K562 (cell line): Measurements from ENCODE around the gene SNRNP70. TPM values are rescaled to one million over a fixed set of nuclear protein-coding genes. Genes with fewer than 3 reads are reported as not detected.

ENCODE experiments used
- EGR1 ChIP-seq: fragments of 450-650 bp; conservative IDR thresholded peaks from 2 replicates; pipeline ENCODE4 v1.6.1; 2017; ENCODE audit warnings: mild to moderate bottlenecking
- EP300 ChIP-seq: IDR thresholded peaks from 2 replicates; pipeline ENCODE4 v1.6.1; 2012; ENCODE audit warnings: low read length, improper control_type of control experiment
- GABPB2 ChIP-seq: fragments of 250-450 bp; sonication (Bioruptor Pico); conservative IDR thresholded peaks from 2 replicates; pipeline ENCODE4 v1.5.1; 2021; ENCODE audit warnings: mild to moderate bottlenecking
- HLTF ChIP-seq: fragments of 450-650 bp; IDR thresholded peaks from 2 replicates; pipeline ENCODE4 v1.6.1; 2016
- MTA3 ChIP-seq: fragments of 450-650 bp; formaldehyde crosslinking; IDR thresholded peaks from 2 replicates; pipeline ENCODE4 v1.6.1; 2017; ENCODE audit warnings: mild to moderate bottlenecking, borderline replicate concordance
- MYC ChIP-seq, 2 experiments: fragments of 250-450 bp in 1 of 2; sonication (Bioruptor Pico) in 1 of 2; IDR thresholded peaks; 2 replicates each; pipeline versions ENCODE4 v1.5.1 to v1.6.1; 2012 to 2021; ENCODE audit warnings: low read depth in 2 of 2, borderline replicate concordance in 1 of 2, improper control_type of control experiment in 1 of 2, low read length in 1 of 2, mild to moderate bottlenecking in 1 of 2, moderate library complexity in 1 of 2
- NFRKB ChIP-seq: fragments of 450-650 bp; IDR thresholded peaks from 2 replicates; pipeline ENCODE4 v1.6.1; 2016; ENCODE audit warnings: low read depth
- NUFIP1 ChIP-seq: fragments of 450-650 bp; IDR thresholded peaks from 2 replicates; pipeline ENCODE4 v1.6.1; 2018; ENCODE audit not compliant: partially characterized antibody
- RBM22 ChIP-seq: fragments of 200-400 bp; formaldehyde crosslinking; IDR thresholded peaks from 2 replicates; pipeline ENCODE4 v1.6.1; 2018; ENCODE audit warnings: low read length, low read depth; ENCODE audit not compliant: poor library complexity, severe bottlenecking
- TRIM28 ChIP-seq: fragments of 450-650 bp; IDR thresholded peaks from 2 replicates; pipeline ENCODE4 v1.6.1; 2017
- ZC3H4 ChIP-seq: sonication (generic); formaldehyde crosslinking; IDR thresholded peaks from 2 replicates; pipeline ENCODE4 v1.9.0; 2021; ENCODE audit warnings: missing genetic modification reagents, borderline replicate concordance
- ZEB2 ChIP-seq: fragments of 450-650 bp; IDR thresholded peaks from 2 replicates; pipeline ENCODE4 v1.6.1; 2016
- ZNF316 ChIP-seq: fragments of 450-650 bp; IDR thresholded peaks from 2 replicates; pipeline ENCODE4 v1.6.1; 2016
- polyA plus RNA-seq, 8 experiments: library from polyadenylated mRNA; depleted of rRNA in 4 of 8; stranded (reverse) in 5 of 8; unstranded in 3 of 8; fragments of >200 nt; fragmentation: Nextera tagmentation in 2 of 8; fragmentation: Illumina TruSeq in 1 of 8; extraction: Ambion mirVana in 2 of 8; extraction: Trizol in 1 of 8; gene quantifications; 2 replicates each; pipeline versions ENCODE4 v1.2.1 to v1.2.3, GENCODE V29; 2011 to 2014; ENCODE audit warnings: inconsistent platforms in 1 of 8, missing spikeins in 1 of 8
- total RNA-seq, 7 experiments: library from RNA; depleted of rRNA in 6 of 7; stranded (reverse); fragments of >200 nt in 6 of 7; fragmentation: Illumina TruSeq in 2 of 7; extraction: Trizol in 2 of 7; gene quantifications; 2 replicates each; pipeline versions ENCODE4 v1.2.1 to v1.2.3, GENCODE V29; 2011 to 2021; ENCODE audit warnings: low replicate concordance in 1 of 7
- TF ChIP-seq, protein P1 (sequence below): sonication (generic); formaldehyde crosslinking; IDR thresholded peaks from 2 replicates; pipeline ENCODE4 v1.8.0; 2022; ENCODE audit warnings: missing genetic modification reagents, mild to moderate bottlenecking, borderline replicate concordance
- TF ChIP-seq, protein P2 (sequence below): fragments of 250-450 bp; sonication (Bioruptor Pico); IDR thresholded peaks from 2 replicates; pipeline ENCODE4 v1.8.0; 2021; ENCODE audit warnings: borderline replicate concordance, mild to moderate bottlenecking, moderate library complexity; ENCODE audit not compliant: poor library complexity, severe bottlenecking
- TF ChIP-seq, protein P3 (sequence below): fragments of 450-650 bp; conservative IDR thresholded peaks from 2 replicates; pipeline ENCODE4 v1.6.1; 2016; ENCODE audit warnings: missing genetic modification characterization, low read depth, mild to moderate bottlenecking, control low read depth, missing compliant biosample characterization
- TF ChIP-seq, protein P4 (sequence below): fragments of 200-400 bp; formaldehyde crosslinking; IDR thresholded peaks from 2 replicates; pipeline ENCODE4 v1.6.1; 2017; ENCODE audit warnings: mild to moderate bottlenecking, low read depth, low read length, moderate library complexity
- TF ChIP-seq, protein P5 (sequence below): sonication (generic); formaldehyde crosslinking; IDR thresholded peaks from 2 replicates; pipeline ENCODE4 v1.8.0; 2022; ENCODE audit warnings: mild to moderate bottlenecking, missing genetic modification reagents
- TF ChIP-seq, protein P6 (sequence below): fragments of 450-650 bp; IDR thresholded peaks from 2 replicates; pipeline ENCODE4 v1.6.1; 2014; ENCODE audit warnings: low read depth, mild to moderate bottlenecking, moderate library complexity, borderline replicate concordance

Gene SNRNP70
- total and polyA plus RNA-seq, 9 of the 15 experiments (the other 6 are each of a cell fraction or from before 2014, with no cell fraction given): 2.8 to 496 (median 136) TPM

DNA sequence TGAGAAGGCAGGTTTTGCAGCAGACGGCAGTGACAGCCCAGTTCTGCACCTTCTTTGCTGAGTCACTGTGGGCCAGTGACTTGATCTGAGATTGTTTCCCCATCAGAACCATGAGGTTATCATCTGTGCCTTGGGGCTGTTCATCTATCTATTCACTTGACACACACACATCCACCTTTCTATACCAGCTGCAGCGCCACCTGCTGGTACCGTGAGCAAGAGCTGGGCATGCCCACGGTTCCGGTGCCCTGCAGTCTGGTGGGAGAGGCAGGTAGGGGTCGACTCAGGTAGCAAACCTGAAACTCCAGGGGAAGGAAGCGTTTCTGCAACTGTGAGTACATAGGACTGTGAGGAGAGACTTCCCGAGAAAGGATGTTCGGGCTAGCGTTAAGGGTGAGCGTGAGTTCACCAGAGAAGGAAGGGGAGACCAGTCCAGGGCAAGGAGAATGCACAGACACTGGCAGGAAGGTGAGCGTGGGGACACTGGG is 21.4 kb downstream of the SNRNP70 start (continued):
- TF ChIP-seq HLTF (no peak), NFRKB (no peak), TRIM28 (no peak), ZNF316 (peak; percentile 81), ZC3H4 (CRISPR knock-in tag) (no peak), EP300 (peak; percentile 11; the same call in 1 of the 2 replicates), GABPB2 (CRISPR knock-in tag) (no peak), EGR1 (no peak), MYC (IDR thresholded peaks at IDR 0.05; ENCODE audit: low read depth, low read length) (peak; percentile 49; the same call in 1 of the 2 replicates), MYC (CRISPR knock-in tag; IDR thresholded peaks at IDR 0.05; ENCODE audit: borderline replicate concordance, low read depth) (no peak), MTA3 (peak; percentile 64; the same call in 1 of the 2 replicates), RBM22 (no peak), NUFIP1 (no peak), ZEB2 (peak; percentile 50; the same call in 1 of the 2 replicates)
- TF ChIP-seq, protein P1, sequence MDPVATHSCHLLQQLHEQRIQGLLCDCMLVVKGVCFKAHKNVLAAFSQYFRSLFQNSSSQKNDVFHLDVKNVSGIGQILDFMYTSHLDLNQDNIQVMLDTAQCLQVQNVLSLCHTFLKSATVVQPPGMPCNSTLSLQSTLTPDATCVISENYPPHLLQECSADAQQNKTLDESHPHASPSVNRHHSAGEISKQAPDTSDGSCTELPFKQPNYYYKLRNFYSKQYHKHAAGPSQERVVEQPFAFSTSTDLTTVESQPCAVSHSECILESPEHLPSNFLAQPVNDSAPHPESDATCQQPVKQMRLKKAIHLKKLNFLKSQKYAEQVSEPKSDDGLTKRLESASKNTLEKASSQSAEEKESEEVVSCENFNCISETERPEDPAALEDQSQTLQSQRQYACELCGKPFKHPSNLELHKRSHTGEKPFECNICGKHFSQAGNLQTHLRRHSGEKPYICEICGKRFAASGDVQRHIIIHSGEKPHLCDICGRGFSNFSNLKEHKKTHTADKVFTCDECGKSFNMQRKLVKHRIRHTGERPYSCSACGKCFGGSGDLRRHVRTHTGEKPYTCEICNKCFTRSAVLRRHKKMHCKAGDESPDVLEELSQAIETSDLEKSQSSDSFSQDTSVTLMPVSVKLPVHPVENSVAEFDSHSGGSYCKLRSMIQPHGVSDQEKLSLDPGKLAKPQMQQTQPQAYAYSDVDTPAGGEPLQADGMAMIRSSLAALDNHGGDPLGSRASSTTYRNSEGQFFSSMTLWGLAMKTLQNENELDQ (CRISPR knock-in tag): no peak
- TF ChIP-seq, protein P2, sequence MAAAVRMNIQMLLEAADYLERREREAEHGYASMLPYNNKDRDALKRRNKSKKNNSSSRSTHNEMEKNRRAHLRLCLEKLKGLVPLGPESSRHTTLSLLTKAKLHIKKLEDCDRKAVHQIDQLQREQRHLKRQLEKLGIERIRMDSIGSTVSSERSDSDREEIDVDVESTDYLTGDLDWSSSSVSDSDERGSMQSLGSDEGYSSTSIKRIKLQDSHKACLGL (CRISPR knock-in tag): no peak
- TF ChIP-seq, protein P3, sequence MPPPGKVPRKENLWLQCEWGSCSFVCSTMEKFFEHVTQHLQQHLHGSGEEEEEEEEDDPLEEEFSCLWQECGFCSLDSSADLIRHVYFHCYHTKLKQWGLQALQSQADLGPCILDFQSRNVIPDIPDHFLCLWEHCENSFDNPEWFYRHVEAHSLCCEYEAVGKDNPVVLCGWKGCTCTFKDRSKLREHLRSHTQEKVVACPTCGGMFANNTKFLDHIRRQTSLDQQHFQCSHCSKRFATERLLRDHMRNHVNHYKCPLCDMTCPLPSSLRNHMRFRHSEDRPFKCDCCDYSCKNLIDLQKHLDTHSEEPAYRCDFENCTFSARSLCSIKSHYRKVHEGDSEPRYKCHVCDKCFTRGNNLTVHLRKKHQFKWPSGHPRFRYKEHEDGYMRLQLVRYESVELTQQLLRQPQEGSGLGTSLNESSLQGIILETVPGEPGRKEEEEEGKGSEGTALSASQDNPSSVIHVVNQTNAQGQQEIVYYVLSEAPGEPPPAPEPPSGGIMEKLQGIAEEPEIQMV (tag): no peak
- TF ChIP-seq, protein P4, sequence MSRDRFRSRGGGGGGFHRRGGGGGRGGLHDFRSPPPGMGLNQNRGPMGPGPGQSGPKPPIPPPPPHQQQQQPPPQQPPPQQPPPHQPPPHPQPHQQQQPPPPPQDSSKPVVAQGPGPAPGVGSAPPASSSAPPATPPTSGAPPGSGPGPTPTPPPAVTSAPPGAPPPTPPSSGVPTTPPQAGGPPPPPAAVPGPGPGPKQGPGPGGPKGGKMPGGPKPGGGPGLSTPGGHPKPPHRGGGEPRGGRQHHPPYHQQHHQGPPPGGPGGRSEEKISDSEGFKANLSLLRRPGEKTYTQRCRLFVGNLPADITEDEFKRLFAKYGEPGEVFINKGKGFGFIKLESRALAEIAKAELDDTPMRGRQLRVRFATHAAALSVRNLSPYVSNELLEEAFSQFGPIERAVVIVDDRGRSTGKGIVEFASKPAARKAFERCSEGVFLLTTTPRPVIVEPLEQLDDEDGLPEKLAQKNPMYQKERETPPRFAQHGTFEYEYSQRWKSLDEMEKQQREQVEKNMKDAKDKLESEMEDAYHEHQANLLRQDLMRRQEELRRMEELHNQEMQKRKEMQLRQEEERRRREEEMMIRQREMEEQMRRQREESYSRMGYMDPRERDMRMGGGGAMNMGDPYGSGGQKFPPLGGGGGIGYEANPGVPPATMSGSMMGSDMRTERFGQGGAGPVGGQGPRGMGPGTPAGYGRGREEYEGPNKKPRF: no peak
- TF ChIP-seq, protein P5, sequence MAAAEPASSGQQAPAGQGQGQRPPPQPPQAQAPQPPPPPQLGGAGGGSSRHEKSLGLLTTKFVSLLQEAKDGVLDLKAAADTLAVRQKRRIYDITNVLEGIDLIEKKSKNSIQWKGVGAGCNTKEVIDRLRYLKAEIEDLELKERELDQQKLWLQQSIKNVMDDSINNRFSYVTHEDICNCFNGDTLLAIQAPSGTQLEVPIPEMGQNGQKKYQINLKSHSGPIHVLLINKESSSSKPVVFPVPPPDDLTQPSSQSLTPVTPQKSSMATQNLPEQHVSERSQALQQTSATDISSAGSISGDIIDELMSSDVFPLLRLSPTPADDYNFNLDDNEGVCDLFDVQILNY (CRISPR knock-in tag): 0 out of 2 replicates have a peak, but pooled peaks have one; percentile 34
- TF ChIP-seq, protein P6, sequence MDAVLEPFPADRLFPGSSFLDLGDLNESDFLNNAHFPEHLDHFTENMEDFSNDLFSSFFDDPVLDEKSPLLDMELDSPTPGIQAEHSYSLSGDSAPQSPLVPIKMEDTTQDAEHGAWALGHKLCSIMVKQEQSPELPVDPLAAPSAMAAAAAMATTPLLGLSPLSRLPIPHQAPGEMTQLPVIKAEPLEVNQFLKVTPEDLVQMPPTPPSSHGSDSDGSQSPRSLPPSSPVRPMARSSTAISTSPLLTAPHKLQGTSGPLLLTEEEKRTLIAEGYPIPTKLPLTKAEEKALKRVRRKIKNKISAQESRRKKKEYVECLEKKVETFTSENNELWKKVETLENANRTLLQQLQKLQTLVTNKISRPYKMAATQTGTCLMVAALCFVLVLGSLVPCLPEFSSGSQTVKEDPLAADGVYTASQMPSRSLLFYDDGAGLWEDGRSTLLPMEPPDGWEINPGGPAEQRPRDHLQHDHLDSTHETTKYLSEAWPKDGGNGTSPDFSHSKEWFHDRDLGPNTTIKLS: no peak
